ENCODE data around the gene ERMAP.
"Not testable (repeated sequence)": the region's sequence is repeated elsewhere in the genome, so short reads cannot be mapped to it uniquely, and the experiment has no call there.

The ERMAP gene

GRCh38 chr1:42841440-42842147, 24.7 kb downstream of the ERMAP start:
- DNase-seq (ENCODE audit: low read depth in 1 of 2, low spot score in 1 of 2): no peak

DNA sequence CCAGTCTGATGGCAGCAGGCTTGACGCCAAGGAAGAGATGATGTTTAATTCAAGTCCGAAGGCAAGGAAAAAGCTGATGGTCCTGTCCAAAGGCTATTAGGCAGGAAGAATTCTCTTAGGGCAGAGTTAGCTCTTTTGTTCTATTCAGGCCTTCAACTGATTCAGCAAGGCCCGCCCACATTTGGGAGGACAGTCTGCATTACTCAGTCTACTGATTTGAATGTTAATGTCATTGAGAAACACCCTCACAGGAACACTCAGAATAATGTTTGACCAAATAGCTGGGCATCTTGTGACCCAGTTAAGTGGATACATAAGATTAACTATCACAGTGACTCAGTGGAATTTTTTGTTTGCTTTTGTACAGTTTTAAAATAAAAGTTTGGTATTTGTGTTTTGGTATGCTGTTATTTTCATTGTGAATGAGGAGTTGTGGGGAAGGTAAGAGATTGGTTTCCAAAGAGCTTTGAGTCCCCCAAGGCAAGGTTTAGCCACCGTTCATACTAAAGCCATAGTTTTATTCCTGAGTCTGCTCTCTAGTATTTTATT, 27.7 kb downstream of the ERMAP start:
- no peak for DNase-seq (ENCODE audit: low read depth in 1 of 2, low spot score in 1 of 2)

DNA sequence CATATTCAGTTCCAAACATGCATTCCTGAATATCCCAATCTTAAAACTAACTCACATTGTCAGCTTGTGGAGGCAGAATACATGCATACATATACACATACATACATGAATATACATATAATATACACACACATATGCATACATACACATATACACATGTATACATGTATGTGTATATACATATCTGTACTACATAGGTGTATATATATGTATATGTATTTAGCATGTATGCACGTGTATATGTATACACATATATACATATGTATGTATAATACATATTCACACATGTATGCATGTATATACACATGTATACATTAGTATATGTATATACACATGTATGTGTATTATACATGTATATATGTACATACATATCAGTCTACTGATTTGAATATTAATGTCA, 28.3 kb downstream of the ERMAP start:
- DNase-seq (ENCODE audit: low read depth in 1 of 2, low spot score in 1 of 2): no peak

- DNase-seq (ENCODE audit: low read depth in 1 of 2, low spot score in 1 of 2): no peak
Measured at GRCh38 chr1:42845866-42846256, 28.9 kb downstream of the ERMAP start.

DNA sequence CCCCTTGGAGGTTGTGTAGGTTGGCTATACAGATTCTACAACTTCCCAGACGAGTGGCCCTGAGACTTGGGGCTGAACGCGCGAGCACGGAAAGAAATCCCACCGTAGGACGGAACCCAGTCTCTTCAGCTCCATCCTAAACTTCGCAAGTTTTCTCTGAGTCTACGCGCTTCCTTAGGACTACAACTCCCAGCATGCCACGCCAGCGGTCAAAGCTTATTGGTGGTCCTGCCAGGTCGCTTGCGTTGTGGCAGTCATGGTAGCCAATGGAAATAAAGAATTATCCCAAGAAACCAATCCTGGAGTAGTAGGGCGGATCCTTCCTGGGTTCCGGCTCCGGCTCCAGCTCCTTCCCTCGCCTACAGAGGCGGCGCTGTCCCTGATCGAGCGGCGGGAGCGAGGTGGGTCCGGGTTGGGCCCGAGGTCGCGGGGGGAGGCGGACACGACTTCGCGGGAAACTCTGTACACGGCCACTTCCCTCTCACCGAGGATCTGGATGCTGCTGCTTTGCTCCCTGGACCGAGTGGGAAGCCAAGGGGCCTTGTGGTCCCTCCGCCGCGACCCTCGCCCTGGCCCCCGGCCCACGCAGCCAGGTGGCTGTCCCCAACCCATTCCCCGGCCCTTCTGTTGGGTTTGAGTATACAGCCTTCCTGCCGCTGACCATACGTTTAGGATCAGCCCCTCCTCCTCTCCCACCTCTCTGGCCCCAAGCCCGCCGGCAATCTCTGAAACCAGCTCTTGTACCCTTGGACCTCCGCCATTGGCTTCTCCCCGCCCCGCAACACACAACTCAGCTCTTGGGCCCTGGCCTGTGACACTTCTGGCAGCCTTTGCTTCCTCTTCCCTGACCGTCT, 29.6 kb downstream of the ERMAP start, which contains the start of gene ZNF691:
ZNF691 (plus strand) TSS at position 357 of the 854 bp plus-strand sequence. CDS start 3,046 bp downstream, outside the sequence.
- DNase-seq (ENCODE audit: low read depth in 1 of 2, low spot score in 1 of 2): peak; percentile 73 to 80

DNA sequence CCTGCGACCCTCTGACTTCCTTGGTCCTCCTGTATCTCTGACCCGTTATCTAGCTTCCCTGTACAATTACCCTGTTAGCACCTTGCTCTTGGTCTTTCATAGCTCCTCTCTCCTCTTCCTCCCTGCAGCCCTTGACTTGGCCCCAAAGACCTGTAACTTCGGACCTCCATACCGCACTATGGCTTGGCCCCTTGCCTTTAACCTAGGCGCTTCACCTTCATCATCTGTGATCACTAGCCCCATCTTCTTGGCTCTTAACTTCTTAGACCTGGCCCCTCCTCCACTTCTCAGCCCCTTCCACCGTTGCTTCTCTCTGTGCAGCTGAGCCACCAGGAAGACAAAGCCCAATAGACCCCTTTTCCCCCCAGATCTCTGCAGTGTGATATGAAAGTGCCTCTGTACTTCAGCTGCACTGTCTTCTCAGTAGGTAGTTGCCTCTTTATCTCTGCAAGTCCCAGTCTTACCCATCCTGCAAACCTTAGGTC, 30.2 kb downstream of the ERMAP start:
- DNase-seq (ENCODE audit: low read depth in 1 of 2, low spot score in 1 of 2): no peak

- no peak for DNase-seq (ENCODE audit: low read depth in 1 of 2, low spot score in 1 of 2)
Measured at GRCh38 chr1:42847721-42848460, 31.0 kb downstream of the ERMAP start.

GRCh38 chr1:42848823-42849537, 32.1 kb downstream of the ERMAP start:
- no peak for DNase-seq (ENCODE audit: low read depth in 1 of 2, low spot score in 1 of 2)

DNA sequence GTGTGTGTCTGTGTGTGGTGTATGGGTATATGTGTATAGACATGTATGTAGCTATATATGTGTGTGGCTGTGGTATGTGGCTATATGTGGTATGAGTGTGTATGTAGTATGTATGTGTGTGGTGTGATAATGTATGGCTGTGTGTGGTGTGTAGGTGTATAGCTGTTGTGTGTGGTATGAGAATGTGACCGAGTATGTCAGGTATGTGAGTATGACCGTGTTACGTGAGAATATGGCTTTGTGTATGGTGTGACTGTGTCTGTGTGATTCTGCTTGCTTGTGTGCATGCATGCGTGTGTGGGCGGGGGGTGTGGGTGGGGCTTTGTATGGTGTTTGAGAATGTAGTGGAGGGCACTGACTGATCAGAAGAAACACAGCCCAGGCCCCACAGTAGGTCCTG, 33.0 kb downstream of the ERMAP start:
- DNase-seq (ENCODE audit: low read depth in 1 of 2, low spot score in 1 of 2): no peak

DNA sequence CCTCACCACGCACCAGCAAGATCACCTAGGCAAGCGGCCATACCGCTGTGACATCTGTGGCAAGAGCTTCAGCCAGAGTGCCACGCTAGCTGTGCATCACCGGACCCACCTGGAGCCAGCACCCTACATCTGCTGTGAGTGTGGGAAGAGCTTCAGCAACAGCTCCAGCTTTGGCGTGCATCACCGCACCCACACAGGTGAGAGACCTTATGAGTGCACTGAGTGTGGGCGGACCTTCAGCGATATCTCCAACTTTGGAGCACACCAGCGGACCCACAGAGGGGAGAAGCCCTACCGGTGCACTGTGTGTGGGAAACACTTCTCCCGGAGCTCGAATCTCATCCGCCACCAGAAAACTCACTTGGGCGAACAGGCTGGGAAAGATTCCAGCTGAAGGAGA, 34.5 kb downstream of the ERMAP start:
- no peak for DNase-seq (ENCODE audit: low read depth in 1 of 2, low spot score in 1 of 2)

- no peak for DNase-seq (ENCODE audit: low read depth in 1 of 2, low spot score in 1 of 2)
Measured at GRCh38 chr1:42851960-42852607, 35.2 kb downstream of the ERMAP start.

DNA sequence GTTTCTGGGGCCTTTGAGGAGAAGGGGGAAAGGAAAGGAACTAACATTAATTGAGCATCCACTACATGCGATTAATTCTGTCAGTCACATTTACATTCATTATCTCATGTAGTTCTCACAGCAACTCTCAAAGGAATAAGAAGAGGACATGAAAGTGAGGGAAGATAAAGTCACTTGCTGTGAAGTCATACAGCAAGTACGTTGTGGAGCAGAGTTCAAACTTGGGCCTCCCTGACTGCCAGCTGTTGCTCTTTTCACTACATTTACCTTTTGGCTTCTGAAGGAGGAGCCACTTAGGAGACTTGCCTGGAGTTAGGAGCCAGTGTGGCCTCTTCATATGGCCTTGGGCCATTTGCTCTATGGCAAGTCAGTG, 35.7 kb downstream of the ERMAP start:
- DNase-seq (ENCODE audit: low read depth in 1 of 2, low spot score in 1 of 2): no peak

- no peak for DNase-seq (ENCODE audit: low read depth in 1 of 2, low spot score in 1 of 2)
Measured at GRCh38 chr1:42853116-42853884, 36.4 kb downstream of the ERMAP start.

DNA sequence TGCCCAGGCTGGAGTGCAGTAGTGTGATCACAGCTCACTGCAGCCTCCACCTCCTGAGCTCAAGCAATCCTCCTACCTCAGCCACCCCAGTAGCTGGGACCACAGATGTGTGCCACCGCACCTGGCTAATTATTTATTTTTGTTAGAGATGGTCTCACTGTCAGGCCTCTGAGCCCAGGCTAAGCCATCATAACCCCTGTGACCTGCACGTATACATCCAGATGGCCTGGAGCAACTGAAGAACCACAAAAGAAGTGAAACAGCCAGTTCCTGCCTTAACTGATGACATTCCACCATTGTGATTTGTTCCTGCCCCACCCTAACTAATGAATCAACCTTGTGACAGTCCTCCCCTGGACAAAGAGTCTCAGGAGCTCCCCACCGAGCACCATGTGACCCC, 39.6 kb downstream of the ERMAP start:
- DNase-seq (ENCODE audit: low read depth in 1 of 2, low spot score in 1 of 2): not testable (repeated sequence)

DNA sequence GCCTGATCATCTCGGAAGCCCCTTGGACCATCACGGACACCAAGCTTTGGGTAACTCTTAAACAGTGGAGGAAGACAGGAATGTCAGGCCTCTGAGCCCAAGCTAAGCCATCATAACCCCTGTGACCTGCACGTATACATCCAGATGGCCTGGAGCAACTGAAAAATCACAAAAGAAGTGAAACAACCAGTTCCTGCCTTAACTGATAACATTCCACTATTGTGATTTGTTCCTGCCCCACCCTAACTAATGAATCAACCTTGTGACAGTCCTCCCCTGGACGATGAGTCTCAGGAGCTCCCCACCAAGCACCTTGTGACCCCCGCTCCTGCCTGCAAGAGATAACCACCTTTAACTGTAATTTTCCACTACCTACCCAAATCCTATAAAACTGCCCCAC, 42.4 kb downstream of the ERMAP start:
- not testable (repeated sequence) for DNase-seq (ENCODE audit: low read depth in 1 of 2, low spot score in 1 of 2)

- DNase-seq (ENCODE audit: low read depth in 1 of 2, low spot score in 1 of 2): no peak
Measured at GRCh38 chr1:42860339-42861013, 43.6 kb downstream of the ERMAP start.

DNA sequence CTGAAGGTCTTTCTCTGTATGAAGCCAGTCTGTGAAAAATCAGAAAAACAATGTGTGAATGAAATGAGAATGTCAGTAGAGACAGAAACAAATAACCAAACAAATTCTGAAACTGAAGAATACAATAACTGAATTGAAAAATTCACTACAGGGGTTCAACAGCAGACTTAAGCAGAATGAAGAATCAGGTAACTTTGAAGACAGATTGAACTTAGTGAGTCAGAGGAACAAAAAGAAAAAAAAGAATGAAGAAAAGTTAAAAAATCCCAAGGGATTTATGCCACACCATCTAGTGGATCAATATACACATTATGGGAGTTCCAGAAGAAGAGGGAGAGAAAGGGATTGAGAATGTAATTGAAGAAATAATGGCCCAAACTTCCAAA, 44.1 kb downstream of the ERMAP start:
- DNase-seq (ENCODE audit: low read depth in 1 of 2, low spot score in 1 of 2): no peak

DNA sequence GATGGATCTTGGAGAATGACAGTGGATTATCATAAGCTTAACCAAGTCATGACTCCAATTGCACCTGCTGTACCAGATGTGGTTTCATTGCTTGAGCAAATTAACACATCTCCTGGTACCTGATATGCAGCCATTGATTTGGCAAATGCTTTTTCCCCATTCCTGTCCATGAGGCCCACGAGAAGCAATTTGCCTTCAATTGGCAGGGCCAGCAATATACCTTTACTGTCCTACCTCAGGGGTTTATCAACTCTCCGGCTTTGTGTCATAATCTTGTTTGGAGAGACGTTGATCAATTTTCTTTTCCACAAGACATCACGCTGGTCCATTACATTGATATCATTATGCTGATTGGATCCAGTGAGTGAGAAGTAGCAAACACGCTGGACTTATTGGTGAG, 49.6 kb downstream of the ERMAP start:
- no peak for DNase-seq (ENCODE audit: low read depth in 1 of 2, low spot score in 1 of 2)

- not testable (repeated sequence) for DNase-seq (ENCODE audit: low read depth in 1 of 2, low spot score in 1 of 2)
Measured at GRCh38 chr1:42868466-42868865, 51.5 kb downstream of the ERMAP start.
